AG20443 (cell line): ENCODE results near the gene RAC2.

Experiments
- DNase-seq: peaks from one replicate; pipeline ENCODE4 v3.0.0; 2012; ENCODE audit warnings: low spot score, mixed read lengths

Gene RAC2

GRCh38 chr22:37221424-37222333, 22.4 kb downstream of the RAC2 start:
- no peak for DNase-seq

DNA sequence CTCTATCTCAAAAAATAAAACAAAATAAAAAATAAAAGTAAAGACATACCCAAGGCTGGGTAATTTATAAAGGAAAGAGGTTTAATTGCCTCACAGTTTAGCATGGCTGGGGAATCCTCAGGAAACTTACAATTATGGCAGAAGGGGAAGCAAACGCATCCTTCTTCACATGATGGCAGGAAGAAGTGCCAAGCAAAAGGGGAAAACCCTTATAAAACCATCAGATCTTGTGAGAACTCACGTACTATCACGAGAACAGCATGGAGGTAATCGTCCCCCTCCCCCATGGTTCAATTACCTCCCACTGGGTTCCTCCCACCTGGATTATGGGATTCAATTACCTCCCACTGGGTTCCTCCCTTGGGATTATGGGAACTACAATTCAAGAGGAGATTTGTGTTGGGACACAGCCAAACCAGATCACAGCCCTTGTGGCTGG, 23.5 kb downstream of the RAC2 start:
- DNase-seq: no peak

DNA sequence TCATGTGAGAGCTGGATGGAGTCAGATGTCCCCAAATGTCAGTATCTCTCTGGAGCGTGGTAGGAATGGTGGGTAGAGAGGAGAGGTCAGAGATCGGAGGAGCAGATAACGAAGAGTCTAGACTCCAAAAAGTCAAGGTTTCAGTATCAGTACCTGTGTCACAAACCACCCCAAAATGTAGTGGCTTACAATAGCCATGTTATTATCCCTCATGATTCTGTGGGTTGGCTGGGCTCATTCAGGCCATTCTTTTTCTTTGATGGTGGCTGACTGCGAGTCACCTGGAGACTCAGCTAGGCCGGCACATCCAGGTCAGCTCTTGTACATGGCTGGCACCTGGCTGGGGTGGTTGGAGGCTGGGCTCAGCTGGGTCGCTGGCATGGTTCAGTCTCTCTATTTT, 24.5 kb downstream of the RAC2 start:
- DNase-seq: no peak

GRCh38 chr22:37218771-37219411, 25.2 kb downstream of the RAC2 start:
- no peak for DNase-seq

- DNase-seq: no peak
These were observed 25.7 kb downstream of the RAC2 start for GRCh38 chr22:37218399-37218770.

GRCh38 chr22:37215890-37216289, 28.2 kb downstream of the RAC2 start:
- no peak for DNase-seq

DNA sequence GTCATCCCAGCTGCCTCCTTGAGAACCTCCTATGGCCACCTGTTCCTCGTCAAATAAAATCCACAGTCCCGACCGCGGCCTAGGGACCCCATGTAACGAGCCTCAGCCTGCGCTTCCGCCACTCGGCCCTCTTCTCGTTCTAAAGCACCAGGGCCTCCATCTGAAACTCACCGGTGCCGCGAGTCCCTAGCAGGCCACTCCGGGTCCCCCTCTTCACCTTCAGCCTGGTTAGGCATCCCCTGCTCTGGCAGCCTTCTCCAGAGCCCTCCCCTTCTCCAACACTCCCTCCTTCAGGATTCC, 29.4 kb downstream of the RAC2 start:
- no peak for DNase-seq

- no peak for DNase-seq
These were observed 29.9 kb downstream of the RAC2 start for GRCh38 chr22:37213941-37214730.

GRCh38 chr22:37213218-37213855, 30.7 kb downstream of the RAC2 start:
- DNase-seq: no peak

GRCh38 chr22:37212174-37212906, 31.7 kb downstream of the RAC2 start, which contains the start of gene SSTR3:
Gene SSTR3 (minus strand): TSS chr22:37212477. CDS start chr22:37207803, 4,674 bp downstream.
- DNase-seq: no peak

DNA sequence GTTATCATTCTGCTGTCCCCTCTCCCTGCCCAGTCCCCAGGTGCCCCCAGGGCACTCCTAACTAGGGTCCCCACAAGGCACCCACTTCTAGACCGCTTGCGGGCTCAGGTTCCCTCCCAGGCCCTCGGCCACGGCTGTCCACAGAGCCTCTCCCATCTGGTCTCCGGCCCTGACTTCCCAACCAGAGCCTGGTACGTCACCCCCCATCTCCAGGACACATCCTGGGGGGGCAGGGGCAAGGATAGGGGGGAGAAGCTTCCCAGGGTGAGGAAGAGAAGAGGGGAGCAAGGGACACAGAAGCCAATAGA, 32.2 kb downstream of the RAC2 start:
- no peak for DNase-seq

GRCh38 chr22:37211075-37211865, 32.8 kb downstream of the RAC2 start:
- no peak for DNase-seq

DNA sequence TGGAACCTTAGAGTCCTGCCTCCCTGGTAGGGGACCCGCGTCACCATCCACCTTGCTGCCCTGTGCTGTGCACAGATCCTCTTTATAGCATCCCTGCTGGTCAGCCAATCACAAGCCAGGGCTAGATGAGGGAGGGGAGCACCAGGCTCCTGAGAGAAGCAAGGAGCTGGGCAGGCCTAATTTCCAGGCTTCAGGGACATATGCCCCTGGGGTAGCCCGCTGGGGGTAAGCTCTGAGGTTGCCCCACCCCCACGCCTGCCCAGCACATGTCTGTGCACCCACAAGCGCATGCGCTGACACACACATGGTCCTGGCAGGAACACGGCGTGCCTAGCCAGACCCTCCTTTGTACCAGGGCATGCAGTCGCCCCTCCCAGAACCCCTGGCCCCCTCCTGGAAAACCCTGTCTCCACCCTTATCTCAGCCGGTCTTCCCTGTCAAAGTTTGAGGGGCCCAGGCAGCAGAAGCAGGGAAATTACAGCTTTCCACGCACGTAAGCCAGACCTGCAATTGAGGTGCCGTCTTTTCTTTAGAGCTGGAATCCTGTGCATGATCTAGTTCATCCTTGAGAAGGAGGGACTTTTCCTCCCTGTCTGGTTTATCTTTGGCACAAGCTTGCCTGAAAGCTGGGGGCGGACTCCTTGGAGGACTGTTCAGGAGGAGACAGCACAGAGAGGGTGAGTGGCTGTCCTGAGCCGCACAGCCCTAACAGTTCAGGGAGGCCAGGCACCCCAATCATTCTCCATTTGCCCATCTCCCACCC, 33.8 kb downstream of the RAC2 start:
- no peak for DNase-seq

DNA sequence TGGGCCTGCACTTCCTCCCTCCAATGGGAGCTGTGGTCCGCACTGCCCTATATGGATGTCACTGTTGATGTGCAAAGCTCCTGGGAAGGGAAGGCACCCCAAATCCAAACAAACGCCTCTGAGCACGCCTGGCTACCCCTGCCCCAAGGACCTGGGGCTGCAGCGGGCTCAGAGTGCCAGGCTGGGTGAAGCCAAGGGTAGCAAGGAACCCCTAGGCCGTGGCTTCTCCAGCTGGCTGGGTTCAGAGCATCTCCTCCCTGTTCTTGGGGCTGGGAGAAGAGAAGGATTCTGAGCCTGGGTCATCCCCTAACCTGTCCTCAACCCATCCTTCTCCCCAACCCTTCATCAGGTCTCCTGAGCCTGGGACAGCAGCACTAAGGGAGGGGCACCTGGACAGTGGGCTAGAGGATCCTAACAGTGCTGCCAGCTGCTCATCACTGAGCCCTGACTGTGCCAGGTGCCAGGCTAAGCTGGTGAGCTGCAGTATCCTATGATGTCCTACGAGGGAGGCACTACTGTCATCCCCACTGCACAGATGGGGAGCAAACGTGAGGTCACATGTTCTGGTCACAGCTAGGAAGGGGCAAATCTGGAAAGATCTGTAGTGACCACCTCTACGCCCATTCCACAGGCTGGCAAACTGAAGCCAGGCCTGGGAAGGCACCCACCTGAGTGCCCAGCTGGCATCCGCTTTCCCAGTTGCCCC, 34.8 kb downstream of the RAC2 start:
- no peak for DNase-seq

GRCh38 chr22:37208401-37209139, 35.5 kb downstream of the RAC2 start:
- DNase-seq: no peak

DNA sequence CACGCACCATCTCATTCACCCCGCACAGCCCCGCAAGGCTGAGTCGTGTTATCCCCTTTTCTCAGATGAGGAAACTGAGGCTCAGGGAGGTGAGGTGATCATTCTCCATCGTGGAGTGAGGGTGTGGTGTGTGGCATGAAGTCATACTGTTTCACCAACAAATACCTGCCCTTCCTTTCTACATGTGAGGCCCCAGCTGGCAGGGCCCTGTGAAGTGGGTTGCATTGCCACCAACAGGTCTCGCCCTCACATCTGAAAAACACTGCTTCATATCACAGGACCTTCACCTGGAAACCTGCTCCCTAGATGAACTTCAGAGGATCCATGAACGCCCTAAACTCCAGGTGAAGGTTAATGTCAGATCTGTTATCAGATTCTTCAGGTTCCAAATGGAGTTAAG, 36.1 kb downstream of the RAC2 start:
- no peak for DNase-seq

GRCh38 chr22:37206841-37207821, 36.9 kb downstream of the RAC2 start:
- DNase-seq: no peak
